Measurements from ENCODE around the gene ARHGAP19. TPM values are rescaled to one million over a fixed set of nuclear protein-coding genes. Genes with fewer than 3 reads are reported as not detected.

ARHGAP19 gene
- total and polyA plus RNA-seq, 2 donors (not counting 3 experiments of a cell fraction or from before 2014, with no cell fraction given), result 6.8 to 20.0 TPM

DNA sequence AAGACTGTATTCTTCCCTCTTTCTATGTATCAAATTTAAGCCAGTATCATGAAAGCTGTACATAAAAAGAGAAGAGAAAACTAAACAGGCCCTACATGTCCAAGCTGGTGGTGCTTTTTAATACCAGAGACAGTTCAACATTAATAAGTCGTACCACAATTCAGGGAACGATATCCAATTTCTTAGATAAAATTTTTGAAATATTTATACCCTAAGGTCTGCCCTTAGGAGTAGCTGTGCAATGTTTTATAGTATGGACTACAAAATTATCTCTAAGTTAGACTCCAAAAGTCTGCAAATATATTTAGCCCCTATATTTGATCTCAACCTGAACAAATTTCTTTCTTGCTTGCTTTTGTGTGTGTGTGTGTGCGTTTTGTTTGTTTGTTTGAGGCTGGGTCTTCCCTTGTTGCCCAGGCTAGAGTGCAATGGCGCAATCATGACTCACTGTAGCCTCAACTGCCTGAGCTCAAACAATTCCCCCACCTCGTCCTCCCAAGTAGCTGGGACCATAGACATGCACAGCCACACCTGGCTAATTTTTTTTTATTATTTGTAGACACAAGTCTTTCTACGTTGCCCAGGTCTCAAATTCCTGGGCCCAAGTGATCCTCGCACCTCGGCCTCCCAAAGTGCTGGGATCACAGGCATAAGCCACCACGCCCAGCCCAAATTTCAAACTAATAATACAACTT lies 13.2 kb downstream of the ARHGAP19 start:
- ChIA-PET CTCF (interaction anchor here (0.6 to 2.9 kb wide), 34 partner anchors 9 to 430 kb away, joined by 3 to 79 read pairs (median 5); partner anchors contain the start of genes ARHGAP19, FRAT1, FRAT2 and RRP12), POLR2A (interaction anchor here (0.6 to 0.7 kb wide), 3 partner anchors 19 to 79 kb away, joined by 3 read pairs; partner anchors contain the start of gene FRAT1)
- no peaks in the 10 kb centered on the region for H3K27me3 ChIP-seq (ENCODE audit: control insufficient read depth in 2 of 2, insufficient read depth in 2 of 2, low read length in 2 of 2)
- H3K9ac ChIP-seq (replicated peaks; ENCODE audit: extremely low read depth, insufficient read depth, low read length), result no peak overlapping the region
- H3K79me2 ChIP-seq (ENCODE audit: control insufficient read depth, insufficient read depth, low read length), result peaks cover 15% of the 10 kb centered on the region
- no peak overlapping the region for H3K4me2 ChIP-seq (ENCODE audit: insufficient read depth, low read length)
- BruUV-seq (replicated peaks), result no TSS peak
- TF ChIP-seq MAX (IDR thresholded peaks at IDR 0.05; ENCODE audit: insufficient read depth, insufficient read length) (no peak), FOS (IDR thresholded peaks at IDR 0.05; ENCODE audit: borderline replicate concordance, insufficient read depth, low read length) (no peak), JUN (IDR thresholded peaks at IDR 0.05; ENCODE audit: borderline replicate concordance, insufficient read depth, insufficient read length, low read depth) (no peak), CTCF (IDR thresholded peaks at IDR 0.05; ENCODE audit: extremely low read depth in 1 of 2, insufficient read depth in 1 of 2, low read depth in 1 of 2, low read length in 2 of 2) (no peak), EZH2 (IDR thresholded peaks at IDR 0.05; ENCODE audit: borderline replicate concordance, low read depth, low read length, severe bottlenecking) (no peak), GATA2 (IDR thresholded peaks at IDR 0.05; ENCODE audit: insufficient read depth, insufficient read length, low read depth, low read length) (no peak), POLR2A (IDR thresholded peaks at IDR 0.05; ENCODE audit: low read depth, low read length) (no peak), POLR2AphosphoS5 (IDR thresholded peaks at IDR 0.05; ENCODE audit: insufficient read depth, low read depth, low read length) (no peak), MYC (IDR thresholded peaks at IDR 0.05; ENCODE audit: low read depth, low read length) (no peak)
- H2AFZ ChIP-seq (ENCODE audit: low read depth, low read length), result no peak overlapping the region
- no peaks in the 10 kb centered on the region for H3K9me1 ChIP-seq (replicated peaks; ENCODE audit: control insufficient read depth, extremely low read depth, insufficient read depth, low read length)
- H3K36me3 ChIP-seq (ENCODE audit: control insufficient read depth in 2 of 2, extremely low read depth in 1 of 2, insufficient read depth in 2 of 2, low read length in 2 of 2), result no peaks in the 10 kb centered on the region
- no peak for FAIRE-seq
- no peaks in the 10 kb centered on the region for H3K9me3 ChIP-seq (replicated peaks; ENCODE audit: control insufficient read depth, insufficient read depth, low read length)
- no peaks in the 10 kb centered on the region for H4K20me1 ChIP-seq (replicated peaks; ENCODE audit: control insufficient read depth, extremely low read depth, insufficient read depth, low read length)
- intact Hi-C loops (cut with micrococcal nuclease) (loop anchor here (2.0 kb wide), 2 partner anchors 54 to 76 kb away; no protein-coding TSS in a partner anchor), dilution Hi-C loops (cut with MboI; ENCODE audit: extremely low pct_ligation_motif_present, low sequenced_read_pairs) (no loop called here)
- DNase-seq (ENCODE audit: low read depth, low spot score), result no peak
- no peak overlapping the region for H3K27ac ChIP-seq (ENCODE audit: insufficient read depth, low read depth, low read length)
- no peak overlapping the region for H3K4me3 ChIP-seq (replicated peaks in 1 of 3; ENCODE audit: insufficient read depth in 1 of 3, low read depth in 1 of 3, low read length in 3 of 3)
- peaks cover 4% of the 10 kb centered on the region for H3K4me1 ChIP-seq (ENCODE audit: control insufficient read depth, extremely low read depth, insufficient read depth, low read length)

Data from endothelial cell of umbilical vein (primary cell).